Kidney epithelial cell (primary cell): ENCODE data around the gene TMSB4X. TPM values are rescaled to one million over a fixed set of nuclear protein-coding genes. Genes with fewer than 3 reads are reported as not detected.
A peak's percentile ranks its signal among the peaks of the same experiment; 100 is the strongest.

Source experiments
- DNase-seq: peaks from one replicate; pipeline ENCODE4 v3.0.0-alpha.2; 2010; ENCODE audit warnings: low read depth
- H3K27me3 ChIP-seq: 2 replicates; pipeline ENCODE4 v1.6.0; 2011; ENCODE audit warnings: low read length; ENCODE audit not compliant: control insufficient read depth, insufficient read depth
- H3K36me3 ChIP-seq: 2 replicates; pipeline ENCODE4 v1.5.1; 2011; ENCODE audit warnings: low read length; ENCODE audit not compliant: control insufficient read depth, insufficient read depth
- H3K4me3 ChIP-seq: 2 replicates; pipeline ENCODE4 v1.5.1; 2011; ENCODE audit warnings: low read depth, mild to moderate bottlenecking, control low read depth, low read length
- CTCF ChIP-seq: IDR thresholded peaks from 2 replicates; pipeline ENCODE4 v1.5.1; 2011; ENCODE audit warnings: mild to moderate bottlenecking, moderate library complexity, low read length, control low read depth, inconsistent platforms; ENCODE audit not compliant: insufficient read depth, poor library complexity, severe bottlenecking
- total RNA-seq: library from RNA; depleted of rRNA; stranded (reverse); fragments of >200 nt; gene quantifications from 2 replicates; pipeline ENCODE4 v1.2.3, GENCODE V29; 2015

TMSB4X gene
- total RNA-seq, 1 donor from 2014 or later = 3,601 TPM

- Histone ChIP-seq H3K27me3 (no peaks in the 10 kb centered on the region), H3K4me3 (no peak overlapping the region), H3K36me3 (no peaks in the 10 kb centered on the region)
- no peak for DNase-seq
- no peak for TF ChIP-seq CTCF
Observed at GRCh38 chrX:12967711-12968465, 7.0 kb upstream of the TMSB4X start.

GRCh38 chrX:12970691-12971202 is 4.2 kb upstream of the TMSB4X start:
- no peak overlapping the region for H3K4me3 ChIP-seq
- no peaks in the 10 kb centered on the region for H3K36me3 ChIP-seq
- no peak for DNase-seq
- H3K27me3 ChIP-seq = no peaks in the 10 kb centered on the region
- peak; percentile 30 for TF ChIP-seq CTCF

- TF ChIP-seq CTCF = no peak
- Histone ChIP-seq H3K27me3 (no peaks in the 10 kb centered on the region), H3K36me3 (no peaks in the 10 kb centered on the region), H3K4me3 (no peak overlapping the region)
- DNase-seq = no peak
Observed at GRCh38 chrX:12971282-12972003, 3.5 kb upstream of the TMSB4X start.

- no peak for TF ChIP-seq CTCF
Observed at GRCh38 chrX:12972243-12972642, 2.7 kb upstream of the TMSB4X start.

GRCh38 chrX:12972878-12973560 is 1.9 kb upstream of the TMSB4X start:
- Histone ChIP-seq H3K4me3 (no peak overlapping the region), H3K27me3 (no peaks in the 10 kb centered on the region), H3K36me3 (no peaks in the 10 kb centered on the region)
- TF ChIP-seq CTCF = no peak
- no peak for DNase-seq

More at GRCh38 chrX:12972243-12972642, 2.7 kb upstream of the TMSB4X start:
- no peaks in the 10 kb centered on the region for H3K27me3 ChIP-seq
- no peaks in the 10 kb centered on the region for H3K36me3 ChIP-seq
- no peak for DNase-seq
- H3K4me3 ChIP-seq = no peak overlapping the region
